B cell (primary cell): ENCODE measurements around the gene GTF2A1. TPM values are rescaled to one million over a fixed set of nuclear protein-coding genes. Genes with fewer than 3 reads are reported as not detected.
A peak's percentile ranks its signal among the peaks of the same experiment; 100 is the strongest.

Experiments used
- ATAC-seq: fragments of 200-7000 bp; cut with Tn5 transposase; one replicate; pipeline ENCODE4 v1.10.0; 2021; ENCODE audit warnings: low read depth, mild to moderate bottlenecking, moderate number of reproducible peaks, moderate library complexity
- CTCF ChIA-PET: fragments of 350-600 bp; sonication (Branson Sonifier 250); formaldehyde crosslinking; loops from one replicate; lab custom pipeline; 2021; ENCODE audit warnings: antibody characterized with exemption, inconsistent platforms; lab: Charles Lee
- POLR2A ChIA-PET: fragments of 350-600 bp; sonication (Branson Sonifier 250); formaldehyde crosslinking; loops from one replicate; lab custom pipeline; 2021; ENCODE audit warnings: antibody characterized with exemption; lab: Charles Lee
- DNase-seq: peaks from one replicate; pipeline ENCODE4 v3.0.0; 2013
- H2AFZ ChIP-seq: 2 replicates; pipeline ENCODE4 v1.6.1; 2012; ENCODE audit warnings: mild to moderate bottlenecking, low read depth, low read length; ENCODE audit not compliant: insufficient read depth, poor library complexity, severe bottlenecking
- H3K27ac ChIP-seq, 2 donors: 1 replicate in 1 of 2; 2 replicates in 1 of 2; pipeline ENCODE4 v1.5.1; 2012 to 2013; ENCODE audit warnings: low read length in 2 of 2, mild to moderate bottlenecking in 2 of 2, moderate library complexity in 1 of 2
- H3K27me3 ChIP-seq, 4 experiments: fragments of 200-600 bp in 1 of 4; sonication (generic) in 1 of 4; replicated peaks in 1 of 4; 1 replicate in 2 of 4; 2 replicates in 2 of 4; pipeline versions ENCODE4 v1.6.1 to v1.7.0; 2013 to 2016; ENCODE audit warnings: low read length in 3 of 4, mild to moderate bottlenecking in 2 of 4, mixed read lengths in 1 of 4, moderate library complexity in 1 of 4; ENCODE audit not compliant: insufficient read depth in 4 of 4, control insufficient read depth in 3 of 4; ENCODE audit errors: control extremely low read depth in 1 of 4
- H3K36me3 ChIP-seq, 2 experiments: replicated peaks in 1 of 2; 1 replicate in 1 of 2; 2 replicates in 1 of 2; pipeline versions ENCODE4 v1.6.1 to v1.7.1; 2013; ENCODE audit warnings: low read length in 1 of 2; ENCODE audit not compliant: insufficient read depth in 2 of 2, control insufficient read depth in 1 of 2; ENCODE audit errors: control extremely low read depth in 1 of 2, extremely low read depth in 1 of 2
- H3K4me1 ChIP-seq, 2 donors: fragments of 200-600 bp in 1 of 2; sonication (generic) in 1 of 2; 1 replicate in 1 of 2; 2 replicates in 1 of 2; pipeline versions ENCODE4 v1.5.1 to v1.6.1; 2013 to 2017; ENCODE audit warnings: low read length in 2 of 2; ENCODE audit not compliant: control insufficient read depth in 2 of 2, insufficient read depth in 2 of 2
- H3K4me2 ChIP-seq: replicated peaks from 2 replicates; pipeline ENCODE3; 2012; ENCODE audit warnings: mild to moderate bottlenecking, low read depth, low read length; ENCODE audit not compliant: poor library complexity, severe bottlenecking
- H3K4me3 ChIP-seq, 5 experiments: fragments of 200-600 bp in 1 of 5; sonication (generic) in 1 of 5; 1 replicate in 3 of 5; 2 replicates in 2 of 5; pipeline versions ENCODE4 v1.5.1 to v1.7.0; 2011 to 2016; ENCODE audit warnings: low read length in 4 of 5, mild to moderate bottlenecking in 4 of 5, low read depth in 2 of 5, control low read depth in 1 of 5, moderate library complexity in 1 of 5; ENCODE audit not compliant: insufficient read depth in 1 of 5; ENCODE audit errors: control extremely low read depth in 1 of 5, extremely low read depth in 1 of 5
- H3K79me2 ChIP-seq: fragments of 200-600 bp; sonication (generic); one replicate; pipeline ENCODE4 v1.6.0; 2016; ENCODE audit warnings: low read length; ENCODE audit not compliant: control insufficient read depth, insufficient read depth
- H3K9ac ChIP-seq: fragments of 200-600 bp; sonication (generic); 2 replicates; pipeline ENCODE4 v1.6.1; 2017; ENCODE audit warnings: mild to moderate bottlenecking, low read length, moderate library complexity
- H3K9me3 ChIP-seq, 3 donors: one replicate each; pipeline versions ENCODE4 v1.6.1 to v1.7.1; 2013; ENCODE audit warnings: low read length in 2 of 3; ENCODE audit not compliant: control insufficient read depth in 2 of 3, insufficient read depth in 1 of 3; ENCODE audit errors: control extremely low read depth in 1 of 3
- H4K20me1 ChIP-seq: 2 replicates; pipeline ENCODE4 v1.6.0; 2012; ENCODE audit warnings: mild to moderate bottlenecking, low read length; ENCODE audit not compliant: insufficient read depth, control insufficient read depth, poor library complexity, severe bottlenecking
- H3K27ac Mint-ChIP-seq: one replicate; pipeline ENCODE4 v1.8.0; 2021; ENCODE audit warnings: mixed read lengths
- H3K27me3 Mint-ChIP-seq: one replicate; pipeline ENCODE4 v1.8.0; 2021; ENCODE audit warnings: mixed read lengths
- H3K4me1 Mint-ChIP-seq: one replicate; pipeline ENCODE4 v1.8.0; 2021; ENCODE audit warnings: mixed read lengths
- H3K4me3 Mint-ChIP-seq: one replicate; pipeline ENCODE4 v1.8.0; 2021; ENCODE audit warnings: mixed read lengths
- H3K9me3 Mint-ChIP-seq: one replicate; pipeline ENCODE4 v1.8.0; 2022; ENCODE audit warnings: mixed read lengths; ENCODE audit not compliant: insufficient read depth
- CTCF ChIP-seq: fragments of 200-600 bp; IDR thresholded peaks from one replicate; pipeline ENCODE4 v1.8.0; 2022; ENCODE audit warnings: antibody characterized with exemption, mild to moderate bottlenecking
- EZH2 ChIP-seq: IDR thresholded peaks from 2 replicates; pipeline ENCODE4 v1.6.1; 2012; ENCODE audit warnings: borderline replicate concordance, low read depth, mild to moderate bottlenecking, moderate library complexity, low read length; ENCODE audit not compliant: insufficient read depth, poor library complexity, severe bottlenecking
- WGBS: methylation state at CpG from one replicate; pipeline ENCODE4 v1.1.5; 2013; ENCODE audit warnings: missing lambda C conversion rate; ENCODE audit not compliant: insufficient coverage; 5-methylcytosine and 5-hydroxymethylcytosine counted together
- intact Hi-C: fragments of 100-400 bp; cut with micrococcal nuclease; formaldehyde crosslinking; loops from one replicate; pipeline ENCODE4 v1.10.0; 2022
- polyA plus RNA-seq: library from polyadenylated mRNA; depleted of rRNA; stranded (reverse); fragments of >200 nt; gene quantifications from 2 replicates; pipeline ENCODE4 v1.2.3, GENCODE V29; 2012
- total RNA-seq, 2 donors: library from RNA; stranded (reverse); fragments of 120-200 nt in 1 of 2; gene quantifications; 1 replicate in 1 of 2; 2 replicates in 1 of 2; pipeline versions ENCODE4 v1.2.3 to v1.2.4, GENCODE V29; 2013 to 2022

Gene GTF2A1
- total and polyA plus RNA-seq, 2 donors (not counting 1 experiment from before 2014, with no cell fraction given), result 7.1 to 45.1 TPM

DNA sequence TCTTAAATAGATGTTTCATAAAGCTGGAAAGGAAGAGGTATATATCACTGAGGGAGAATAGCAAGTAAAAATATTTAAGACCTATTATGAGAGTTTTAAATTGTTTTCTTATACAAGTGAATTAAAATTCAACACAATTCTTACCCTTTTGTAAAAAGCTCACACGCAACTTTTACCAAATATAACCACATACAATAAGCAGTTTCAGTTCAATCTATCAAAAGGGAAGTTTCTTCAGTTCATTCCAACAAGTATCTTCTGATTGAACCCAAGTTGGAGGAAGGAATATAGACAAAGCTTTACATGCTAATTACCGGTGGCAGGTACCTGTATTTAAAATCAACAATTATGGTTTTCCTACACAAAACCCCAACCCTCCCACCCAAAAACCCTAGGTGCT lies 41.1 kb downstream of the GTF2A1 start:
- ATAC-seq (no peak), DNase-seq (no peak)
- Histone ChIP-seq H3K4me1 (peaks cover 2 to 6% of the 10 kb centered on the region in 2 donors), H4K20me1 (no peaks in the 10 kb centered on the region), H3K36me3 (peaks cover 5 to 28% of the 10 kb centered on the region in 2 experiments), H3K4me2 (no peak overlapping the region), H3K4me3 (no peak overlapping the region), H3K79me2 (no peaks in the 10 kb centered on the region), H3K27me3 (no peaks in the 10 kb centered on the region), H2AFZ (no peak overlapping the region), H3K9ac (no peak overlapping the region), H3K9me3 (no peaks in the 10 kb centered on the region), H3K27ac (peak overlapping the region in 1 of 2 donors; percentile 35)
- no CpG with 5 or more reads among the region's 2 CpGs for WGBS
- intact Hi-C loops, result no loop called here
- Mint-ChIP-seq H3K9me3 (no peaks in the 10 kb centered on the region), H3K4me3 (no peak overlapping the region), H3K27ac (no peak overlapping the region), H3K4me1 (peaks cover 45% of the 10 kb centered on the region), H3K27me3 (no peaks in the 10 kb centered on the region)
- TF ChIP-seq EZH2 (no peak), CTCF (no peak)
- ChIA-PET POLR2A (no interaction called here), CTCF (interaction anchor here (0.8 to 1.6 kb wide), 5 partner anchors 8 to 183 kb away, joined by 3 to 6 read pairs (median 3); no protein-coding TSS in a partner anchor)

GRCh38 chr14:81178063-81178462 lies 42.7 kb downstream of the GTF2A1 start:
- Mint-ChIP-seq H3K4me1 (peaks cover 58% of the 10 kb centered on the region), H3K27me3 (no peaks in the 10 kb centered on the region), H3K27ac (no peak overlapping the region), H3K4me3 (no peak overlapping the region), H3K9me3 (no peaks in the 10 kb centered on the region)
- H3K27ac ChIP-seq, result peak overlapping the region; percentile 9 to 34
- peak overlapping the region; percentile 31 for H3K4me2 ChIP-seq
- no peaks in the 10 kb centered on the region for H3K79me2 ChIP-seq
- no peak for DNase-seq
- intact Hi-C loops, result no loop called here
- CTCF ChIA-PET, result interaction anchor here (1.3 to 1.9 kb wide), 2 partner anchors 8 to 191 kb away, joined by 3 to 6 read pairs; no protein-coding TSS in a partner anchor
- H3K27me3 ChIP-seq, result no peaks in the 10 kb centered on the region
- no peak overlapping the region for H2AFZ ChIP-seq
- H3K4me3 ChIP-seq, result peak overlapping the region in 1 of 5 experiments; percentile 22
- no peak overlapping the region for H3K9ac ChIP-seq
- H4K20me1 ChIP-seq, result no peaks in the 10 kb centered on the region
- ATAC-seq, result no peak
- H3K4me1 ChIP-seq, result peaks cover 3 to 6% of the 10 kb centered on the region in 2 donors
- no peaks in the 10 kb centered on the region for H3K9me3 ChIP-seq
- H3K36me3 ChIP-seq, result peaks cover 3 to 17% of the 10 kb centered on the region in 2 experiments
- TF ChIP-seq CTCF (no peak), EZH2 (no peak)
- POLR2A ChIA-PET, result no interaction called here
